GM19239 (cell line): ENCODE results near the gene RAB30.
"Not testable (repeated sequence)": the region's sequence is repeated elsewhere in the genome, so short reads cannot be mapped to it uniquely, and the experiment has no call there.

Experiments
- DNase-seq: peaks from one replicate; pipeline ENCODE4 v3.0.0; 2011; ENCODE audit warnings: low spot score; ENCODE audit not compliant: insufficient read length
- FAIRE-seq: peaks from 2 replicates; lab custom pipeline; 2011; peaks lifted over from hg19 to GRCh38; lab: Jason Lieb, UNC

The RAB30 gene

GRCh38 chr11:82967381-82967780 is 104.3 kb downstream of the RAB30 start:
- DNase-seq, result no peak
- FAIRE-seq, result no peak

DNA sequence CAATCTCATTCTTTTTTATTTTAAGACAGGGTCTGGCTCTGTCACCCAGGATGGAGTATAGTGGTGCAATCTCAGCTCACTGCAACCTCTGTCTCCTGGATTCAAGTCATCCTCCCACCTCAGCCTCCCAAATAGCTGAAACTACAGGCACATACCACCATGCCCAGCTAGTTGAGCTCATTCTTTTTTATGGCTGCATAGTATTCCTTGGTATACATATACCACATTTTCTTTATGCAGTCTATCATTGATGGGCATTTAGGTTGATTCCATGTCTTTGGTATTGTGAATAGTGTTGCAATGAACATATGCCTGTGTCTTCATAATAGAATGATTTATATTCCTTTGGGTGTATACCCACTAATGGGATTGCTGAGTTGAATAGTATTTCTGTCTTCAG is 109.7 kb downstream of the RAB30 start:
- DNase-seq, FAIRE-seq: not testable (repeated sequence)

GRCh38 chr11:82960779-82961143 is 110.9 kb downstream of the RAB30 start:
- no peak for FAIRE-seq
- DNase-seq, result no peak

DNA sequence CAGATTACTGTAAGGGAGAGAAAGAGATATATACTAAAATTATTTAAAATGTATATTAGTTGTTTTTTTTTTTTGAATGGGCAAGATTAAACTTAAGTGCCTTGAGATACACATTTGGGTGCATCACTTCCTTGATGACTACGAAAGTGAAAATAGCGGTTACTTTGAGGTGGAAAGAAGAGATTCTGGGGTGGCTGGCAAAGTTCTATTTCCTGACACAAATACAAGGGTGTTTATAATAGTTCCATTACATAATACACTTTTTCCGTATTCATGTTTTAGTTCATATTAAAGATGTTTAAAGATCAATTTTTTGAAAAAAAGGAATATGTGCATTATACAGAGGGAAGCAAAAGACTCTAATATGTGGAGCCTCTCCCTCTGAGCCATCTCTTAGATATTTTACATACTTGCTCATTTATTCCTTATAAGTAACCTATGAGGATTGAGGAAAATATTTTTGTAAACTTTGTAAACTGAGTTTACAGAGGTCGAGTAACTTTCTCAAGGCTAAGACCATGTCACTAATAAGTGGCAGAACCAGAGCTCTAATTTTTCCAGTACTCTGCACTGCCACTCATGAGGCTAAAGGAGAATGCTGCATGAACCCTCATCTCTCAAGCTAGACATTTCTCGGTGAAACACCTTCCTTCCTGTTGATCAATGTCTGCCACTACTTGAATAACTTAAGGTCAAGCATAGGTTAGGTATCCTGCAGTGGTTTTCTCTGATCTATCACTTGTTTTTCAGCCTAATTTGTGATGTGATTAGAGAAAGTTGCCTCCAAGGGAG is 111.5 kb downstream of the RAB30 start:
- DNase-seq (peak; percentile 28), FAIRE-seq (peak; percentile 96)

GRCh38 chr11:82955736-82956453 is 115.8 kb downstream of the RAB30 start:
- FAIRE-seq, DNase-seq: not testable (repeated sequence)

DNA sequence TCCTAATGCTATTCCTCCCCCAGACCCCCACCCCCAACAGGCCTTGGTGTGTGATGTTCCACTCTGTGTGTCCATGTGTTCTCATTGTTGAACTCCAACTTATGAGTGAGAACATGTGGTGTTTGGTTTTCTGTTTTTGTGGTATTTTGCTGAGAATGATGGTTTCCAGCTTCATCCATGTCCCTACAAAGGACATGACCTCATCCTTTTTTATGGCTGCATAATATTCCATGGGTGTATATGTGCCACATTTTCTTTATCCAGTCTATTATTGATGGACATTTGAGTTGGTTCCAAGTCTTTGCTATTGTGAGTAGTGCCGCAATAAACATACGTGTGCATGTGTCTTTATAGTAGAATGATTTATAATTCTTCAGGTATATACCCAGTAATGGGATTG is 121.2 kb downstream of the RAB30 start:
- FAIRE-seq, DNase-seq: not testable (repeated sequence)

DNA sequence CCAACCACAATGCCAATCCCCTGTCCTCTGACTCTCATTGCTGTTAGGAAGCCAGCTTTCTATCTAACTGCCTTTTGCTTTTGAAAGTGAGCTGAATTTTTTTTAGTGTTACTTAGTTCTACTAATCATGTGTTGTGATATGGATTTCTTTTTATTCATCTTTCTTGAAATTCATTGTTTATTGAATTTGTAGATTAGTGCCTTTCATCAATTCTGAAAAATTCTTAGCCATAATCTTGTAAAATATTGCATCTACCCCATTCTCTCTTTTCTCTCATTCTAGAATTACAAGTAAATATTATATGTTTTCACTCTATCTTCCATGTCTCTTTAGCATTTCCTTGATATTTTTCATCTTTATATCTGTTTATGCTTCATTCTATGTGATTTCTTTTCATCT is 122.3 kb downstream of the RAB30 start:
- FAIRE-seq (no peak), DNase-seq (no peak)

DNA sequence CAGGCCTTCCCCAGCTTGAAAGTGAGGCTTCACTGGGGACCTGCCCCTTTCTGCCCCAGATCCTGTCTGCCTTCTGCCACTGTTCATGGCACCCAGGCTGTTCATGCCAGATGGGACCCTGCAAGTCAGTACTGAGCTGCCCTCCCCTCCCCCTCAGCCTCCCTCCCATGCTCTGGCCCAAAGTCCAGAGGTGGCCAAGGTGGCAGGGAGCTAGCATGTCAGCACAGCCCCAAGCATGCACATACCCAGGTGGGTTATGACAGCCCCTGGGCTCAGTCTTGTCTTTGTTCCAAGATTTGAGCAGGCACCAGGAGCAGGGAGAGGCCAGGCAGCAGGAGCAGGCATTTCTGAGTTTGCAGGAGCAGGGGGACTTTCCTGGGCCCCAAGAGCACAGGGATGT is 126.0 kb downstream of the RAB30 start:
- DNase-seq (no peak), FAIRE-seq (no peak)

DNA sequence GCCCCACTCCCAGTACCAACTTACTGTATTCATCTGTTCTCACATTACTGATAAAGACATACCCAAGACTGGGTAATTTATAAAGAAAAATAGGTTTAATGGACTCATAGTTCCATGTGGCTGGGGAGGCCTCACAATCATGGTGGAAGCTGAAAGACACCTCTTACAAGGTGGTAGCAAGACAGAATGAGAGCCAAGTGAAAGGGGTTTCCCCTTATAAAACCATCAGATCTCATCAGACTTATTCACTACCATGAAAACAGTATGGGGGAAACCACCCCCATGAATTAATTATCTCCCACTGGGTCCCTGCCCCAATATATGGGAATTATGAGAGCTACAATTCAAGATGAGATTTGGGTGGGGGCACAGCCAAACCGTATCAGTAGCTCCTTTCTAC is 126.7 kb downstream of the RAB30 start:
- FAIRE-seq, result not testable (repeated sequence)

GRCh38 chr11:82944198-82944597 is 127.5 kb downstream of the RAB30 start:
- DNase-seq (no peak), FAIRE-seq (no peak)

More for the DNA sequence above, 126.7 kb downstream of the RAB30 start:
- not testable (repeated sequence) for DNase-seq

- not testable (repeated sequence) for DNase-seq, FAIRE-seq
Measured at GRCh38 chr11:82943430-82943829, 128.3 kb downstream of the RAB30 start.

DNA sequence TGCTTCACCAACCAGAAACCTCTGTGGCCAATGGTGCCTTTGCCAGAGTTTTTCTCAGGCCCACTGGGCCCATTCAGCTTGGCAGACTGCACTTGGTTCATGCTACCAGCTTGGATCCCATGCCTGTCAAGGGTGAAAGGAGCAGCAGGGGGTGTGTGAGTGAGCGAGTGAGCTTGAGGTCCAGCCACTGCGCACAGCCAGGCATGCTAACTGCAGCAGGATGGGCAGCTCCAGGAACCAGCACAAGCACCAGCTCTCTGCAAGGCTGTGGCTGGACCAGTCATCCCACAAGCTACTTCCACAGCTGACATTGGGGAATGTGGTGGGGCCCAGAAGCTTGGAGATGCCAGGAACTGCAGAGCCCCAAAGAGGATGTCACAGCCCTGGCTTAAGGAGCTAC is 129.3 kb downstream of the RAB30 start:
- FAIRE-seq, result no peak
- no peak for DNase-seq

DNA sequence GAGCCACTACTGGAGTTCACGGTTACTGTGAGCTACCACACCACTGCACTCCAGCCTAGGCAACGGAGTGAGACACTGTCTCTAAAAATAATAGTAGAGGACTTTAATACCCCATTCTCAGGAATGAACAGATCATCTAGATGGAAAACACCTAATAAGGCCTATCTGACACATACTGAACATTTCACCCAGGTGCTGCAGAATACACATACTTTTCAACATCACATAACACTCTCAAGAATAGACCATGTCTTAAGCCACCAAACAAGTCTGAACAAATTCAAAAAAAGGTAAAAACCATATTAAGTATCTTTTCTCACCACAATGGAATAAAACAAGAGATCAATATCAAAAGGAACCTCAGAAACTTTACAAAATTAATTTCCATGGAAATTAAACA is 132.2 kb downstream of the RAB30 start:
- FAIRE-seq, result no peak
- DNase-seq, result no peak

DNA sequence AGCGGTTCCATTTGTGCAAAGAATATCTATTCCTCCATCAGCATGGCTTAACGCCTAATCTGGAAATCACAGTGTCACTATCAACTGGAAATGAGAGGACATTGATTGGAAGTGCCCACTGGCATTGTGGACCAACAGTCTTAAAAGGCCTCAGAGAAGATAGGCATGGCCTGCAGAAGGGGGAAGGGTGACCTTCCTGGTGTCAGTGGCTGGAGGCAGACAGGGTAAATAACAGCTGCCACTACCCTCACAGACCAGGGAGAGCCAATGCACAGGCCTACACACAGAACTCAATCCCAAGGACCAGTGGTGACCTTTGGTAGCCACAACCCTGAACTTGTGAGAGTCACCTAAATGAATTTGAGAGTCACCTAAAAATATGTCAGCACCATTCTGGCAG is 134.1 kb downstream of the RAB30 start:
- DNase-seq, result no peak
- no peak for FAIRE-seq

DNA sequence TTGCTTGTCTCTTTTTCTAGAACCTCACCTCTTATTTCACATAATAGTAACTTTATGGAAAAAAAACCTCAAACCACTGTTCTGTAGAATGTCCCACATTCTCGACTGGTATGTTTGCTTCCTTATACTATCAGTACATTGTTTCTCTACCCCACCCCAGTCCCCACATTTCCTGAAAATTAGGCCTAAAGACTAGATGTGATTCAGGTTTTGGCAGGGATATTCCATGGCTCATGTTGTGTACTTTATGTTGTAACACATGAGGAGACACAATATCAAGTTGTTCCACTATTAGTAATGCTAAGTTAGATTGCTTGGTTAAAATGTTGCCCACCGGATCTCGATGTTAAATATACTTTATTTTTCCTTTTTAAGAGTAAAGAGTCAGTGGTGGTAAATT is 135.4 kb downstream of the RAB30 start:
- DNase-seq, result no peak
- no peak for FAIRE-seq

- FAIRE-seq, result no peak
- DNase-seq, result no peak
Measured at GRCh38 chr11:82932564-82932963, 139.1 kb downstream of the RAB30 start.

- FAIRE-seq, result peak; percentile 66
- DNase-seq, result no peak
Measured at GRCh38 chr11:82930734-82931133, 141.0 kb downstream of the RAB30 start.

- DNase-seq (peak; percentile 4), FAIRE-seq (no peak)
Measured at GRCh38 chr11:82930229-82930628, 141.5 kb downstream of the RAB30 start.

- DNase-seq, result no peak
- no peak for FAIRE-seq
Measured at GRCh38 chr11:82929121-82929520, 142.6 kb downstream of the RAB30 start.

DNA sequence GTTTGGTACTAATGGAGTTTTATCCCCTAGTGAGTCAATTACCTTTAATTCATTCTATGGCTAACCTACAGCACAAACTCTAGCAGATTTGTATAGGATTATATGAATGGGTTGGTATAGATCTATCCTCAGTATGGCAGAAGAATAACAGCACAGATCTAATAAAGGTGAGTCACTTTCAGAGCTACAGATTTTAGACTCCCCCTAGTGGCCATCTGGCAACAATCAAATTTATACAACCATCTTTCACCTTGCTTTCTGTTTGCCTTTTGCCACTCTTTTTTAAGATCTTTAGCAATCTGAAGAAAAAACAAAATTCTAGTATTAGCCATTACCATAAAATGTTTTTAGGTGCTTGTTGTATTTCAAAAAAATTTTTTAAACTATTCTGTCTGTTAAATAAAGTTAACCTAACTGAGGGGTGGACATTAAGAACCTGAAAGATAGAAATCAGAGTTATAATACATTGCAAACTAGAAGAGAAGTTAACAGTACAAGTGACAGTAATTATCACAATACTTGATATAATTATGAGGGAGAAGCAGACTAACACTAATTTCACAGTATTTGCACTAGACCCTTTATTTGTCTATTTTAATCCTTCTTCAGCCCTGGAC is 144.3 kb downstream of the RAB30 start:
- peak; percentile 94 for FAIRE-seq
- DNase-seq, result peak; percentile 20
